GOT3 (cell line): ENCODE data around the gene ITM2B.
"Not testable (repeated sequence)": the region's sequence is repeated elsewhere in the genome, so short reads cannot be mapped to it uniquely, and the experiment has no call there.

ENCODE experiments used
- DNase-seq: peaks from one replicate; lab custom pipeline; 2025; ENCODE audit warnings: mixed read lengths; lab: John Stamatoyannopoulos, UW

ITM2B gene

GRCh38 chr13:48224701-48225100 lies 8.3 kb upstream of the ITM2B start:
- DNase-seq = no peak

- no peak for DNase-seq
Measured at GRCh38 chr13:48230541-48230940, 2.5 kb upstream of the ITM2B start.

- no peak for DNase-seq
Measured at GRCh38 chr13:48231080-48231479, 1.9 kb upstream of the ITM2B start.

DNA sequence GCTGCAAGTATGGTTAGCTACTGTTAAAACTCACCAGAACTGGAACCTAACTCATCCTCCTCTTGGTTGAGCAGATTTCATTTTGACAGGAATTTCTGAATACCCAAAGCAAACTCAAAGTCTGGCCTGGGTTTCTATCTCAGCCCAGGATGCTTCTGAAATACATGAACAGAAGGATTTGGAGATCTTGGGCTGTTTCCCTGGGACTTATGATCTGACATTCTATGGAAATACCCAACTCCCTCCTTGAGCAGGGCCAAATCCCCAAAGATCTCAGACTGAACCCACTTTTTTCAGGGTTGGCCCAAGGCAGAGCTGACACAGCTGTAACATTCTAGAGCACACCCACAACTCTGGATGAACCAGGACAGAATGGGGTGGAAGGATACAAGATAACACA lies 1.1 kb upstream of the ITM2B start:
- no peak for DNase-seq

GRCh38 chr13:48232420-48233045 lies 473 bp upstream of the ITM2B start:
- no peak for DNase-seq

- no peak for DNase-seq
Measured at GRCh38 chr13:48233889-48234488, 983 bp downstream of the ITM2B start.

- DNase-seq = no peak
Measured at GRCh38 chr13:48234566-48235340, 1.7 kb downstream of the ITM2B start.

DNA sequence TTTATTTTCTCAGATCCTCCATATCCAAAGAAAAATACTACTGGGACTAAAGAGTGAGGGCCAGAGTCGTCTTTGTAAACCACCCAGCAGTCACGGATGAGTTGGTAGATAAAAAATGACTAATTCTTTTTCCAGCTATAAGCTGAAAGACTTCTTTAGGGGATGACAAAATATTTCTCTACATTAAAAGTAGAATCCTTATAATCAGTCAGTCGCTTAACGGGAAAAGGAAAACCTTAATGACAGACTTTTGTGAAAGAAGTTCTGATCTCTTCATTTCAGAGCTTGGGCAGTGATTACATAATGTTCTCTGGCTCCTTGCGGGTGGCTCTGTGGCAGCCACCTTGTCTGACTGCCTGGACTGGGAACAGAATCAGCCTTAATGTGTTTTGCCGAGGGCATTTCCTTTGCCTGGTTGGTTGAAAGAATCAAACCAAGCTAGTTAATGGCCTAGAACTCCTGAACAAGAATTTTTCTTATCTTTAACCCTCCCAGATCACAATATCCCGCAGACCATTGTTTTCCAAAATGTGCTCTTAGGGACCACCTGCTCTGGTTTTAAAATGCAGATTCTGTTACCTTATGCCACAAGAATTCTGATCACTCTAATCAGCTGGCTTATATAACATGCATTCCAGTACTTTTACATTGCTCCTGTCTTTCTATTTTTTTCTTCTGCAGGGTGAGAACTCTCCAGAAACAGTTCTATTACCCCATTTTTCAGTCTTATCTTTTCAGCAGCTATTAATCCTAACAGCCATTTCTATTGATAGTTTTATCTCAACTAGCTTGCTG lies 2.5 kb downstream of the ITM2B start:
- DNase-seq = no peak

- no peak for DNase-seq
Measured at GRCh38 chr13:48236528-48237353, 3.7 kb downstream of the ITM2B start.

DNA sequence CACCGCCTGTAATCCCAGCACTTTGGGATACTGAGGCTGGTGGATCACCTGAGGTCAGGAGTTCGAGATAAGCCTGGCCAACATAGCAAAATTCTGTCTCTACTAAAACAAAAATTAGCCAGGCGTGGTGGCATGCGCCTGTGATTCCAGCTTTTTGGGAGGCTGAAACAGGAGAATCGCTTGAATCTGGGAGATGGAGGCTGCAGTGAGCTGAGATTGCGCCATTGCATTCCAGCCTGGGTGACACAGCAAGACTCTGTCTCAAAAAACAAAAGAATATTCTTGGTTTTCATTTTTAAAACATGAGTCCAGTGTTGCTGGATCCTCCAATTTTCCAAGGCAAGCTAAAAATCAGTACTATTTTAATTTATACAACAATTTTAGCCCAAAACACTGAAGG lies 6.4 kb downstream of the ITM2B start:
- DNase-seq = not testable (repeated sequence)

GRCh38 chr13:48241651-48242050 lies 8.6 kb downstream of the ITM2B start:
- DNase-seq = no peak

DNA sequence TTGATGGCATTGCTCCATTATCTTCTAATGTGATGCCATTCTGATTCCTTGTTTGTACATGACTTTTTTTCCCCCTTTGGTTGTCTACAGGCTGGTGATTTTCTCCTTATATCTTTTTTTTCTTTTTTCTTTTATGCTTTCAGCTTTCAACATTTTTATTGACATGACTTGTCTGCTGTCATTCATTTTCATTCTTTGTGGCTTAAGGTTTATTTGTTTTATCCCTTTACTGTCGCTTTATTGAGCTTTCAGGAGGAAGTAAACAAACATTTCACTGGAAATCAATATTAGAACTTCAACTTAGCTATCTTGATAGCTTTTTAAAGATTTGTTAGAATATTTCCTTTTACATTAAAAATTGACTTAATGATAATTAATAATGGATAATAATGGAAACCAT lies 9.7 kb downstream of the ITM2B start:
- no peak for DNase-seq

GRCh38 chr13:48244159-48244558 lies 11.2 kb downstream of the ITM2B start:
- no peak for DNase-seq

- no peak for DNase-seq
Measured at GRCh38 chr13:48246102-48246501, 13.1 kb downstream of the ITM2B start.

GRCh38 chr13:48249018-48249417 lies 16.0 kb downstream of the ITM2B start:
- DNase-seq = no peak

- DNase-seq = no peak
Measured at GRCh38 chr13:48251611-48252081, 18.6 kb downstream of the ITM2B start.

DNA sequence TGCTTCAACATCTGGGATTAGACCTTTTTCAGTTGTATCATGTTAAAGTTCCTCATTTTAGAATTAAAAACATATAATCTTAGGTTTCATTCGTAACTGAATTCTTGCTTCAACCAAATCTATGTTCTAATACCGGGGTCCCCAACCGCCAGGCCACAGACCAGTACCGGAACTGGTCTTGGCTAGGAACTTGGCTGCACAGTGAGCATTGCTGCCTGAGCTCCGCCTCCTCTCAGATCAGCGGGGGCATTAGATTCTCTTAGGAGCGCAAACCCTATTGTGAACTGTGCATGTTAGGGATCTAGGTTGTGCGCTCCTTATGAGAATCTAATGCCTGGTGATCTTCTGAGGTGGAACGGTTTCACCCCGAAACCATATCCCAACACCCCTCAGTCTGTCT lies 19.2 kb downstream of the ITM2B start:
- no peak for DNase-seq

DNA sequence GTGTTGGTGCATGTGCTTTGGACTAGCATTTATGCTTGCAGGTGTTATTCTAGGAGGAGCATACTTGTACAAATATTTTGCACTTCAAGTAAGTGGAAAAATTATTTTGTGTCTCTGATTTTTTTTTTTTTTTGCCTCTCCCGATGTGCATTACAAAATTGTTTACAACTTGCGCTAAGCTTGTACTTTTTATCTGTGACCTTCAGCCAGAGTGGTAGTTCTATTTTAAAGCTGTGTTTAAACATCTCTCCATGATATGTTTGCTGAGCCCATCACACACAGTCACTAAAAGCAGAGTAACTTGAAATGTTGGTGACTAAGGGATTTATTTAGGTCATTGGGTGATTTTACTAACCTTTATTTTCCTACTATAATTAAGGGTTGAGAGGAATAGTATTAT lies 20.8 kb downstream of the ITM2B start:
- no peak for DNase-seq

GRCh38 chr13:48255090-48255489 lies 22.1 kb downstream of the ITM2B start:
- DNase-seq = no peak

DNA sequence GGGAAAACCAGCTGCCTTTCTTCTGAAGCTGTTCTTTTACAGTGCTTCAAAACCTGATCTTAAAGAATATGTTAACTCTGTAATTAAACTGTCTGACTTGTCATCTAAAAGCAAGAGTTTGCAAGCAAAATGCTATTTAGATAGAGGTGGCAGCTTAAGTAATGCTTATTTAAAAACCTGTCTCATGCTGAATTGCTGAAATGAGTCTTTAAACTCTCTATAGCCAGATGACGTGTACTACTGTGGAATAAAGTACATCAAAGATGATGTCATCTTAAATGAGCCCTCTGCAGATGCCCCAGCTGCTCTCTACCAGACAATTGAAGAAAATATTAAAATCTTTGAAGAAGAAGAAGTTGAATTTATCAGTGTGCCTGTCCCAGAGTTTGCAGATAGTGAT lies 22.9 kb downstream of the ITM2B start:
- DNase-seq = no peak

GRCh38 chr13:48258002-48258401 lies 25.0 kb downstream of the ITM2B start:
- no peak for DNase-seq

DNA sequence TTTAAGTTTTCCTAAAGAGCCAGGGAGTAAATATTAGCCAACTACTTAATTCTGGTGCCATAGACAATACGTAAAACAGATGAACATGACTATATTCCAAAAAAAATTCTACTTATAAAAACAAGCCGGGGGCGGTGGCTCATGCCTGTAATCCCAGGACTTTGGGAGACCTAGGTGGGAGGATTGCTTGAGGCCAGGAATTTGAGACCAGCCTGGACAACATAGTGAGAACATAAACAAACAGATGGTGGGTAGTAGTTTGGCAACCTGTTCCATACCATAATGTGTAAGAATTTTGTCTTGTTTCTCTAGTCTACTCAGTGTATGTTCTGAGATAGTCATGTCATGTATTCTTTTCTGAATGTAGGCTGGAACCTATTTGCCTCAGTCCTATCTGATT lies 25.4 kb downstream of the ITM2B start:
- DNase-seq = no peak
